HUDEP-2 (cell line): ENCODE results near the gene FIGNL2.

ENCODE experiments used
- DNase-seq, 76 experiments: peaks; one replicate each; lab custom pipeline; 2025; ENCODE audit not compliant: unreplicated experiment in 76 of 76; lab: John Stamatoyannopoulos, UW

FIGNL2 gene

GRCh38 chr12:51879102-51879501 is 30.6 kb upstream of the FIGNL2 start:
- no peak for DNase-seq

- no peak for DNase-seq
Observed at GRCh38 chr12:51874486-51874885, 26.0 kb upstream of the FIGNL2 start.

- DNase-seq, result peak in 1 of 76 experiments; percentile 5
Observed at GRCh38 chr12:51874000-51874399, 25.5 kb upstream of the FIGNL2 start.

GRCh38 chr12:51873251-51873994 is 24.9 kb upstream of the FIGNL2 start:
- no peak for DNase-seq

- DNase-seq, result no peak
Observed at GRCh38 chr12:51872689-51872981, 24.1 kb upstream of the FIGNL2 start.

- DNase-seq, result no peak
Observed at GRCh38 chr12:51871918-51872688, 23.6 kb upstream of the FIGNL2 start.

GRCh38 chr12:51871126-51871525 is 22.6 kb upstream of the FIGNL2 start:
- DNase-seq, result peak in 1 of 76 experiments; percentile 4

- DNase-seq, result no peak
Observed at GRCh38 chr12:51870504-51870903, 22.0 kb upstream of the FIGNL2 start.

GRCh38 chr12:51869931-51870330 is 21.4 kb upstream of the FIGNL2 start:
- no peak for DNase-seq

- no peak for DNase-seq
Observed at GRCh38 chr12:51869496-51869865, 21.0 kb upstream of the FIGNL2 start.

- DNase-seq, result no peak
Observed at GRCh38 chr12:51868821-51869495, 20.4 kb upstream of the FIGNL2 start.

- no peak for DNase-seq
Observed at GRCh38 chr12:51867796-51868428, 19.4 kb upstream of the FIGNL2 start.

- DNase-seq, result no peak
Observed at GRCh38 chr12:51867371-51867770, 18.9 kb upstream of the FIGNL2 start.

- DNase-seq, result no peak
Observed at GRCh38 chr12:51866762-51867161, 18.2 kb upstream of the FIGNL2 start.

- no peak for DNase-seq
Observed at GRCh38 chr12:51866324-51866723, 17.8 kb upstream of the FIGNL2 start.

- DNase-seq, result no peak
Observed at GRCh38 chr12:51865757-51866270, 17.3 kb upstream of the FIGNL2 start.

- DNase-seq, result no peak
Observed at GRCh38 chr12:51864833-51865670, 16.5 kb upstream of the FIGNL2 start.

GRCh38 chr12:51863933-51864832 is 15.7 kb upstream of the FIGNL2 start:
- no peak for DNase-seq

GRCh38 chr12:51863363-51863932 is 14.9 kb upstream of the FIGNL2 start:
- no peak for DNase-seq
